Measurements from ENCODE around the gene E2F2.

DNA sequence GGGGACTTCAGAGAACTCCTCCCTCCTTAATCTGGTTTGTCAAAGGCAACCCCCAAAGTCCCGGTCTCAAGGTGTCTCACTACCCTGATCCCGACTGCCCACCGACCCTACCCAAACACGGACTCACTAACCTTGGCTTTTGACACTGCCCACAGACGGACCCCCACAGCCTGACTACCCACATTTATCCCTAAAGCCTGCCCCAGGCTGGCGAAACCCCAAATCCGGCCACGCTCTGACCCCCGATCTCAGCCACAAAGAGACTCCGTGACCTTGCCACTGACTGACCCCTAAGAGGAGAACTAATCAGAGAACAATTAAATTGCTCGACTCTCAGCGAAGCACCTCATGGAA lies 23.1 kb upstream of the E2F2 start:
- TF ChIP-seq, protein P1, sequence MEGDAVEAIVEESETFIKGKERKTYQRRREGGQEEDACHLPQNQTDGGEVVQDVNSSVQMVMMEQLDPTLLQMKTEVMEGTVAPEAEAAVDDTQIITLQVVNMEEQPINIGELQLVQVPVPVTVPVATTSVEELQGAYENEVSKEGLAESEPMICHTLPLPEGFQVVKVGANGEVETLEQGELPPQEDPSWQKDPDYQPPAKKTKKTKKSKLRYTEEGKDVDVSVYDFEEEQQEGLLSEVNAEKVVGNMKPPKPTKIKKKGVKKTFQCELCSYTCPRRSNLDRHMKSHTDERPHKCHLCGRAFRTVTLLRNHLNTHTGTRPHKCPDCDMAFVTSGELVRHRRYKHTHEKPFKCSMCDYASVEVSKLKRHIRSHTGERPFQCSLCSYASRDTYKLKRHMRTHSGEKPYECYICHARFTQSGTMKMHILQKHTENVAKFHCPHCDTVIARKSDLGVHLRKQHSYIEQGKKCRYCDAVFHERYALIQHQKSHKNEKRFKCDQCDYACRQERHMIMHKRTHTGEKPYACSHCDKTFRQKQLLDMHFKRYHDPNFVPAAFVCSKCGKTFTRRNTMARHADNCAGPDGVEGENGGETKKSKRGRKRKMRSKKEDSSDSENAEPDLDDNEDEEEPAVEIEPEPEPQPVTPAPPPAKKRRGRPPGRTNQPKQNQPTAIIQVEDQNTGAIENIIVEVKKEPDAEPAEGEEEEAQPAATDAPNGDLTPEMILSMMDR (tag by site-specific recombination; IDR thresholded peaks at IDR 0.05): no peak
- TF ChIP-seq, protein P2, sequence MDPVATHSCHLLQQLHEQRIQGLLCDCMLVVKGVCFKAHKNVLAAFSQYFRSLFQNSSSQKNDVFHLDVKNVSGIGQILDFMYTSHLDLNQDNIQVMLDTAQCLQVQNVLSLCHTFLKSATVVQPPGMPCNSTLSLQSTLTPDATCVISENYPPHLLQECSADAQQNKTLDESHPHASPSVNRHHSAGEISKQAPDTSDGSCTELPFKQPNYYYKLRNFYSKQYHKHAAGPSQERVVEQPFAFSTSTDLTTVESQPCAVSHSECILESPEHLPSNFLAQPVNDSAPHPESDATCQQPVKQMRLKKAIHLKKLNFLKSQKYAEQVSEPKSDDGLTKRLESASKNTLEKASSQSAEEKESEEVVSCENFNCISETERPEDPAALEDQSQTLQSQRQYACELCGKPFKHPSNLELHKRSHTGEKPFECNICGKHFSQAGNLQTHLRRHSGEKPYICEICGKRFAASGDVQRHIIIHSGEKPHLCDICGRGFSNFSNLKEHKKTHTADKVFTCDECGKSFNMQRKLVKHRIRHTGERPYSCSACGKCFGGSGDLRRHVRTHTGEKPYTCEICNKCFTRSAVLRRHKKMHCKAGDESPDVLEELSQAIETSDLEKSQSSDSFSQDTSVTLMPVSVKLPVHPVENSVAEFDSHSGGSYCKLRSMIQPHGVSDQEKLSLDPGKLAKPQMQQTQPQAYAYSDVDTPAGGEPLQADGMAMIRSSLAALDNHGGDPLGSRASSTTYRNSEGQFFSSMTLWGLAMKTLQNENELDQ (tag by site-specific recombination; IDR thresholded peaks at IDR 0.05; ENCODE audit: low read depth): no peak
